MCF 10A (cell line): ENCODE measurements around the gene BCAS3. TPM values are rescaled to one million over a fixed set of nuclear protein-coding genes. Genes with fewer than 3 reads are reported as not detected.

Experiments used
- BruUV-seq: library from RNA; stranded (reverse); fragments of 400-500 nt; replicated peaks from 2 replicates; lab custom pipeline; 2021; lab: Mats Ljungman, UMichigan
- CTCF ChIA-PET: fragments of 300-600 bp; sonication (Branson Sonifier 250); formaldehyde crosslinking; extraction: SDS; loops from one replicate; lab custom pipeline; 2021; ENCODE audit warnings: antibody characterized with exemption, inconsistent platforms; lab: Yijun Ruan, JAX
- POLR2A ChIA-PET: fragments of 300-600, 350-650 bp; sonication (Branson Sonifier 250); formaldehyde crosslinking; extraction: SDS; loops from one replicate; lab custom pipeline; 2020; ENCODE audit warnings: antibody characterized with exemption, inconsistent platforms; lab: Yijun Ruan, JAX
- DNase-seq: peaks from one replicate; pipeline ENCODE4 v3.0.0-alpha.2; 2018; ENCODE audit not compliant: unreplicated experiment
- H3K27ac Mint-ChIP-seq: one replicate; pipeline ENCODE4 v1.8.0; 2022; ENCODE audit warnings: mild to moderate bottlenecking, low read depth, mixed read lengths; ENCODE audit not compliant: unreplicated experiment
- H3K27me3 Mint-ChIP-seq: one replicate; pipeline ENCODE4 v1.8.0; 2022; ENCODE audit warnings: mixed read lengths; ENCODE audit not compliant: insufficient read depth, unreplicated experiment
- H3K36me3 Mint-ChIP-seq: one replicate; pipeline ENCODE4 v1.8.0; 2022; ENCODE audit warnings: mild to moderate bottlenecking, moderate library complexity, mixed read lengths; ENCODE audit not compliant: insufficient read depth, unreplicated experiment
- H3K4me1 Mint-ChIP-seq: one replicate; pipeline ENCODE4 v1.8.0; 2022; ENCODE audit warnings: mixed read lengths; ENCODE audit not compliant: insufficient read depth, unreplicated experiment
- H3K4me3 Mint-ChIP-seq: one replicate; pipeline ENCODE4 v1.8.0; 2022; ENCODE audit warnings: mild to moderate bottlenecking, moderate library complexity, mixed read lengths; ENCODE audit not compliant: unreplicated experiment
- H3K9me3 Mint-ChIP-seq: one replicate; pipeline ENCODE4 v1.8.0; 2022; ENCODE audit warnings: mixed read lengths; ENCODE audit not compliant: unreplicated experiment
- intact Hi-C: fragments of 100-400 bp; cut with micrococcal nuclease; formaldehyde crosslinking; loops from 2 replicates; pipeline ENCODE4 v1.14.1; 2022
- total RNA-seq: library from RNA; stranded (reverse); gene quantifications from 2 replicates; pipeline ENCODE4 v1.2.3, GENCODE V29; 2022
- TF ChIP-seq, protein P1 (sequence below): fragments of 200-600 bp; IDR thresholded peaks from one replicate; pipeline ENCODE4 v1.8.0; 2022; ENCODE audit warnings: antibody characterized with exemption, mild to moderate bottlenecking; ENCODE audit not compliant: unreplicated experiment

BCAS3 gene
- total RNA-seq, 1 experiment from 2014 or later = 14.6 TPM

DNA sequence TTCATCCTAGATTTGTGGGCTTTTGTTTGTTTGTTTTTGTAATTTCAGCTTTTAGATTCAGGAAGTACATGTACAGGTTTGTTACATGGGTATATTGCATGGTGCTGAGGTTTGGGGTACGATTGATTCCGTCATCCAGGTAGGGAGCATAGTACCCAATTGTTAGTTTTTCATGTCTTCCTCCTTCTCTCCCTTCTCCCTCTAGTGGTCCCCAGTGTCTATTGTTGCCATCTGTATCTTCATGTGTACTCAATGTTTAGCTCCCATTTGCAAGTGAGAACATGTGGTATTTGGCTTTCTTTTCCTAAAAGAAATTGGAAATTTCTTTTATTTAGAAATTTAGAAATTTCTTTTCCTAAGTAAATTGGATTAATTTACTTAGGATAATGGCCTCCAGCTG is 37.1 kb upstream of the BCAS3 start:
- BruUV-seq = no TSS peak
- TF ChIP-seq, protein P1, sequence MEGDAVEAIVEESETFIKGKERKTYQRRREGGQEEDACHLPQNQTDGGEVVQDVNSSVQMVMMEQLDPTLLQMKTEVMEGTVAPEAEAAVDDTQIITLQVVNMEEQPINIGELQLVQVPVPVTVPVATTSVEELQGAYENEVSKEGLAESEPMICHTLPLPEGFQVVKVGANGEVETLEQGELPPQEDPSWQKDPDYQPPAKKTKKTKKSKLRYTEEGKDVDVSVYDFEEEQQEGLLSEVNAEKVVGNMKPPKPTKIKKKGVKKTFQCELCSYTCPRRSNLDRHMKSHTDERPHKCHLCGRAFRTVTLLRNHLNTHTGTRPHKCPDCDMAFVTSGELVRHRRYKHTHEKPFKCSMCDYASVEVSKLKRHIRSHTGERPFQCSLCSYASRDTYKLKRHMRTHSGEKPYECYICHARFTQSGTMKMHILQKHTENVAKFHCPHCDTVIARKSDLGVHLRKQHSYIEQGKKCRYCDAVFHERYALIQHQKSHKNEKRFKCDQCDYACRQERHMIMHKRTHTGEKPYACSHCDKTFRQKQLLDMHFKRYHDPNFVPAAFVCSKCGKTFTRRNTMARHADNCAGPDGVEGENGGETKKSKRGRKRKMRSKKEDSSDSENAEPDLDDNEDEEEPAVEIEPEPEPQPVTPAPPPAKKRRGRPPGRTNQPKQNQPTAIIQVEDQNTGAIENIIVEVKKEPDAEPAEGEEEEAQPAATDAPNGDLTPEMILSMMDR = peak; percentile 29
- peak; percentile 22 for DNase-seq
- Mint-ChIP-seq H3K4me1 (peaks cover 7% of the 10 kb centered on the region), H3K27ac (no peak overlapping the region), H3K9me3 (no peaks in the 10 kb centered on the region), H3K27me3 (no peaks in the 10 kb centered on the region), H3K4me3 (no peak overlapping the region), H3K36me3 (peaks cover 52% of the 10 kb centered on the region)
- ChIA-PET CTCF (interaction anchor here (0.6 to 4.5 kb wide), 13 partner anchors 11 to 320 kb away, joined by 3 to 34 read pairs (median 3); no protein-coding TSS in a partner anchor), POLR2A (interaction anchor here (0.6 to 1.5 kb wide), 5 partner anchors 38 to 164 kb away, joined by 3 to 8 read pairs (median 3); partner anchors contain the start of gene APPBP2)
- intact Hi-C loops = loop anchor here (5.0 kb wide), 1 partner anchor 173 kb away; no protein-coding TSS in a partner anchor

DNA sequence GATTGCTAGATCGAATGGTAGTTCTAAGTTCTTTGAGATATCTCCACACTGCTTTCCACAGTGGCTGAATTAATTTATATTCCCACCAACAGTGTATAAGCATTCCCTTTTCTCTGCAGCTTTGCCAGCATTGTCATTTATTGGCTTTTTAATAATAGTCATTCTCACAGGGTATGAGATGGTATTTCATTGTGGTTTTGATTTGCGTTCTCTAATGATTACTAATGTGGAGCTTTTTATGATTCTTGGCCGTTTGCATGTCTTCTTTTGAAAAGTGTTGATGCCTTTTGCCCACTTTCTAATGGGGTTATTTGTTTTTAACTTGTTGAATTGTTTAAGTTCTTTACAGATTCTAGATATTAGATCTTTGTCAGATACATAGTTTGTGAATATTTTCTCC is 36.5 kb upstream of the BCAS3 start:
- no peaks in the 10 kb centered on the region for H3K27me3 Mint-ChIP-seq
- H3K27ac Mint-ChIP-seq = no peak overlapping the region
- peaks cover 51% of the 10 kb centered on the region for H3K36me3 Mint-ChIP-seq
- H3K9me3 Mint-ChIP-seq = no peaks in the 10 kb centered on the region
- no TSS peak for BruUV-seq
- intact Hi-C loops = loop anchor here (5.0 kb wide), 1 partner anchor 174 kb away; no protein-coding TSS in a partner anchor
- CTCF ChIA-PET = interaction anchor here (0.6 to 4.4 kb wide), 6 partner anchors 11 to 67 kb away, joined by 3 to 21 read pairs (median 4); no protein-coding TSS in a partner anchor
- POLR2A ChIA-PET = interaction anchor here (0.6 to 1.5 kb wide), 3 partner anchors 39 to 164 kb away, joined by 3 to 8 read pairs (median 3); no protein-coding TSS in a partner anchor
- H3K4me1 Mint-ChIP-seq = peaks cover 7% of the 10 kb centered on the region
- no peak for DNase-seq
- TF ChIP-seq, protein P1 = no peak
- H3K4me3 Mint-ChIP-seq = no peak overlapping the region

DNA sequence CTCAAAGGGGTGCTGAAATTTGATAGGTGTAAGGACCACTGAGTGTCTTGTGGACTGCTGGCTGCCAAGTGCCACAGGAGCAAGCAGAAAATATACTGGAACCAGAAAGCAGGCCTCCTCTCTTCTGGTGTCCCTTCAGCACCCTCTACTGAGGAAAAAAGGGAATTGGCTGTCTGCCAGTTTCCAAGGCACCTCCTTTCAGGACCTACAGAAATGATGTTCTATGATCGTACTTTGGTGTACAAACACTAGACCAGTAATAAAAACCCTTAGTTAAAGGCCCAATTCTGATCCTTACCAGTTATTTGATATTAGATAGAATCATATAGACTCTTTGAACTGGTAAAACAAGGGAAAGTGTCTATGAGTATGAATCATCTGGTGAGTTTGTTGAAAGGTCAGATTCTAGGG is 35.8 kb upstream of the BCAS3 start:
- Mint-ChIP-seq H3K4me3 (no peak overlapping the region), H3K4me1 (peaks cover 7% of the 10 kb centered on the region), H3K9me3 (no peaks in the 10 kb centered on the region), H3K27me3 (no peaks in the 10 kb centered on the region), H3K36me3 (peaks cover 45% of the 10 kb centered on the region), H3K27ac (no peak overlapping the region)
- ChIA-PET CTCF (interaction anchor here (1.0 to 1.3 kb wide), 3 partner anchors 11 to 68 kb away, joined by 3 to 4 read pairs (median 3); no protein-coding TSS in a partner anchor), POLR2A (no interaction called here)
- TF ChIP-seq, protein P1 = peak; percentile 30
- BruUV-seq = no TSS peak
- intact Hi-C loops = loop anchor here (5.0 kb wide), 1 partner anchor 175 kb away; no protein-coding TSS in a partner anchor
- peak; percentile 86 for DNase-seq

DNA sequence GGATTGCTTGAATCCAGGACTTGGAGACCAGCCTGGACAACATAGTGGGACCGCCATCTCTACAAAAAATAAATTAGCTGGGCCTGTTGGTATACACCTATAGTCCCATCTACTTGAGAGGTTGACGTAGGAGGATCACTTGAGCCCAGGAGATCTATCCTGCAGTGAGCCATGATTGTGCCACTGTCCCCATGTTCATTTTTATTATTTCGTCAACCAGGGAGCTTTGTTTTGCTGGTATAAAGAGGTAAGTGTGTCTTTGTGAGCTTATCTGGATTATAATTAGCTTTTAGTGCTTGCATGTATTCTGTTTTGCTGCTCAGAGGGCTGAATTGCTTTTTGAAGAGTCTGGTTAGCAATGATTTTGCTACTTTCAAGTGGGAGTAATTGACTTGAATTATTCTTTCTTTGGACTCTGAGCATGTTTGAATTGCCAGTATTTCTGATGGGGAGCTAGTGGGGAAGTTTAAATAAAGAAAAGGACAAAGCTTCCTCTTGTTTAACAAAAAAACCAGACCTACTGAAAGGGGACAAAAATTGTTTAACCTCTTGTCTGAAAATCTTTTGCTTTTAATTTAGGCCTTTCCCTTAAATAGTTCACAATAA is 31.6 kb upstream of the BCAS3 start:
- CTCF ChIA-PET = interaction anchor here (0.6 to 1.0 kb wide), 2 partner anchors 8 to 675 kb away, joined by 3 read pairs; no protein-coding TSS in a partner anchor
- no TSS peak for BruUV-seq

More for the DNA sequence above, 31.6 kb upstream of the BCAS3 start:
- TF ChIP-seq, protein P1 = no peak
- no peaks in the 10 kb centered on the region for H3K9me3 Mint-ChIP-seq
- no peaks in the 10 kb centered on the region for H3K4me1 Mint-ChIP-seq
- H3K27me3 Mint-ChIP-seq = no peaks in the 10 kb centered on the region
- H3K27ac Mint-ChIP-seq = no peak overlapping the region
- POLR2A ChIA-PET = interaction anchor here (0.6 kb wide), 1 partner anchor 166 kb away, joined by 4 read pairs; no protein-coding TSS in a partner anchor
- DNase-seq = no peak
- H3K36me3 Mint-ChIP-seq = peaks cover 39% of the 10 kb centered on the region
- H3K4me3 Mint-ChIP-seq = no peak overlapping the region
- intact Hi-C loops = no loop called here
